Upper lobe of left lung (tissue), 4 donors: Measurements from ENCODE around the gene P2RX3.

Experiments used
- CTCF ChIP-seq, 6 experiments: fragments of 450-650 bp in 4 of 6; fragments of 200-600 bp in 2 of 6; sonication (generic) in 2 of 6; IDR thresholded peaks; one replicate each; pipeline ENCODE4 v1.5.1; 2016 to 2019; ENCODE audit warnings: antibody characterized with exemption in 6 of 6
- POLR2A ChIP-seq, 4 donors: fragments of 450-650 bp; IDR thresholded peaks; one replicate each; pipeline ENCODE4 v1.5.1; 2016 to 2017; ENCODE audit warnings: antibody characterized with exemption in 4 of 4, mild to moderate bottlenecking in 2 of 4

DNA sequence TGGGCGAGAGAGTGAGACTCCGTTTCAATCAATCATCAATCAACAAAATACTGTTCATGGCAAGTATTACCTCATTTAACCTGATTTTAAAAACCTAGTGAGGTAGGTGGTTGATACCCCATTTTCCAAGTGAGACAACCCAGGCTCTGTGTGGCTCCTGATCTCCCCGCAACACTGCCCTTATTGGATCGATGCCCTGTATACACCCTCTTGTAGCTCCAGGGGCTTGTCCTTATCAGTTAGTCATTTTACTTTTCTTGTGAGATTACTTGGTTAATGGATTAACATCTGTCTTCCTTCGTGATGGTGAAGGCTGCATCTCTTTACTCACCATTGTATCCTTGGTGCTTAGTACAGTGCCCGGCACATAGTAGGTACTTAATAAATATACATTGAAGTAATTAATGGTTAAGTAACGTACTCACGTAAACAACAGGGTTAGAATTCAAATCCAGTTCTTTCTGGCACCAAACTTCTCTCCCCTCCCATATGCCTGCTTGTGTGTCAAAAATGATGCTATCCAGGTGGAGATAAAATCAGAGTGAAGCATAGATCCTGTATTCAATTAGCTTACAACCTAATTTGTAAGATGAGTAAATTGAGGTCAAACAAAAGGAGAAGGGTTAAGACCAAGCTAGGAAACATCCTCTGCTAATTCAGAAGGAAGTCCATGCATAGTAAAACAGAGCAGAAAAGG, 54.1 kb downstream of the P2RX3 start:
- no peak for TF ChIP-seq POLR2A (IDR thresholded peaks at IDR 0.05)
- no peak for TF ChIP-seq CTCF (IDR thresholded peaks at IDR 0.05)
